HFF-Myc (cell line): ENCODE measurements around the gene TLL2.

ENCODE experiments used
- DNase-seq: peaks from one replicate; pipeline ENCODE4 v3.0.0-alpha.2; 2011; ENCODE audit warnings: low read depth; ENCODE audit errors: extremely low read depth
- H3K4me3 ChIP-seq: replicated peaks from 2 replicates; pipeline ENCODE4 v1.5.1; 2011; ENCODE audit warnings: low read depth, mild to moderate bottlenecking, control low read depth, low read length
- TF ChIP-seq, protein P1 (sequence below): IDR thresholded peaks from 2 replicates; pipeline ENCODE4 v1.5.1; 2012; ENCODE audit warnings: mild to moderate bottlenecking, low read depth, low read length, control low read depth; ENCODE audit errors: missing control alignments

TLL2 gene

DNA sequence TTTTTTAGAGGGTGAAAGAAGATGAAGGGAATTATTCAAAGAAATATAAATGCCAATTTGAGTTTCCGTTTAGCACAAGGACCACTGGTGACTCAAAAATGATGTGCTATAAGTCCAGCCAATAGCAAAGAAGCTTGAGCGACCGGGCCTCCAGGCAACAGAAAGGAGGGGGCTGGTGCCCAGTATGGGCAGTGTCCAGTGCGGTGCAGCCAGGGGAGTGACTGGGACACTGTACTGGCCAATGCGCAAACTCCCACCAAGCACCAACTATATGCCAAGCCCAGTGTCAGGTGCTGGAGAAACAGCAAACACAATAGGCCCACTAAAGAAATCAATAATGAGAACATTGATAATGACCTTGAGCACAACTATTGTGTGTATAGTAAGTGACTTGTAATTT lies 144.8 kb downstream of the TLL2 start:
- no peak for DNase-seq
- TF ChIP-seq, protein P1, sequence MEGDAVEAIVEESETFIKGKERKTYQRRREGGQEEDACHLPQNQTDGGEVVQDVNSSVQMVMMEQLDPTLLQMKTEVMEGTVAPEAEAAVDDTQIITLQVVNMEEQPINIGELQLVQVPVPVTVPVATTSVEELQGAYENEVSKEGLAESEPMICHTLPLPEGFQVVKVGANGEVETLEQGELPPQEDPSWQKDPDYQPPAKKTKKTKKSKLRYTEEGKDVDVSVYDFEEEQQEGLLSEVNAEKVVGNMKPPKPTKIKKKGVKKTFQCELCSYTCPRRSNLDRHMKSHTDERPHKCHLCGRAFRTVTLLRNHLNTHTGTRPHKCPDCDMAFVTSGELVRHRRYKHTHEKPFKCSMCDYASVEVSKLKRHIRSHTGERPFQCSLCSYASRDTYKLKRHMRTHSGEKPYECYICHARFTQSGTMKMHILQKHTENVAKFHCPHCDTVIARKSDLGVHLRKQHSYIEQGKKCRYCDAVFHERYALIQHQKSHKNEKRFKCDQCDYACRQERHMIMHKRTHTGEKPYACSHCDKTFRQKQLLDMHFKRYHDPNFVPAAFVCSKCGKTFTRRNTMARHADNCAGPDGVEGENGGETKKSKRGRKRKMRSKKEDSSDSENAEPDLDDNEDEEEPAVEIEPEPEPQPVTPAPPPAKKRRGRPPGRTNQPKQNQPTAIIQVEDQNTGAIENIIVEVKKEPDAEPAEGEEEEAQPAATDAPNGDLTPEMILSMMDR: no peak
- H3K4me3 ChIP-seq: no peak overlapping the region

DNA sequence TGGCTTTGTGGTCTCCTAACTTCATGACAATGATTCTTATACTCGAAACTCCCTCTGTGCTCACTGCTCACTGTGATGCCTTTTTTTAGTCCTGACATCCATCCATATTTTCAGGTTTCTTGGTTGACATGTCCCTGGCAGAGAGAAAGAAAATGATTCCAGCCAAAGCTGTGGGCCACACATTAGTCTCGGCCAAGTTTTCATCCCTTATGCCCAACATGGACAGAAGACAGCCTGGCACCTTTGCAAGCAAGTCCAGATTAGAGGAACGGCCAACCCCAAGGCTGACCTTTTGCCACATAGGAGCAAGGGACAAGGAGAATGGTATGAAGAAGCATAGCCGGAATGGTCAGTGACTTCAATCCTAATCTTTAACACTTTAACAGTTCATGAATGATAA lies 146.3 kb downstream of the TLL2 start:
- no peak overlapping the region for H3K4me3 ChIP-seq
- no peak for DNase-seq
- TF ChIP-seq, protein P1: no peak

DNA sequence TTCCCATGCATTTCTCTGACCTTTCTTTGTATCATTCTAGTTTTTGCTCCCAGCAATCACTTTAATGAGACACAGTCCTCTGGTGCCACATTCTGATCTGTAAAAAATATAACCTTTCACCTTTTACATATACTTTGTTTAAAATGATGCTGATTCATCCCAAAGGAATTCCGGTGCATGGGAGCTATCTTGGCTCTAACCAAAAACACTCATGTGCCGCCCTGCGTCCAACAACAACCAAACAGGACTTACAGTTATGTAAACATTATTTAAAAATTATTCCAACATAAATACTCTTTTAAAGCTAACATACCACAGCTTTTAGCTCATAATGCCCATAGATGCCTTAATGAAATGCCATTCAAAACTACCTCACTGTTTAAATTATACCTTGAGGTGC lies 147.2 kb downstream of the TLL2 start:
- peak; percentile 62 for DNase-seq
- TF ChIP-seq, protein P1: no peak

DNA sequence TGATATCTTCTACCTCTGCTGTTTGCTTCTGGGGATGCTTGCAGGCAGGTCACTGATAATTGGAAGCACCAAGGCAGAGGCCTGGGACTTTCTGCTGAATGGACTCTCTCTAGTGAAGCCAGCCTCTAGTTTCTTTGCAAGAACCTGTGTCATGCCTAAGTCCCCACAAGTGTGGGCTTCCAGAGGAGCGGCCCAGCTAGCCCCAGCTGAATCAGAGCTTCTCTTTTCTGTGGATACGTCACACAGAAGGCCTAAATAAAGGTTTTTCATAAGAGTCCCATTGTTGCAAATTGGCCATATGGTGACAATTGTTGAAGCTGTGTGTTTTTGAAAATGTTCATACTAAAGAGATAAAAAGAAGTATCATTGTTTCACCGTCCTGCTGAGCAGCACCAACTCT lies 148.2 kb downstream of the TLL2 start:
- H3K4me3 ChIP-seq: no peak overlapping the region
- no peak for DNase-seq
- TF ChIP-seq, protein P1: no peak

More for the DNA sequence above, 147.2 kb downstream of the TLL2 start:
- no peak overlapping the region for H3K4me3 ChIP-seq

DNA sequence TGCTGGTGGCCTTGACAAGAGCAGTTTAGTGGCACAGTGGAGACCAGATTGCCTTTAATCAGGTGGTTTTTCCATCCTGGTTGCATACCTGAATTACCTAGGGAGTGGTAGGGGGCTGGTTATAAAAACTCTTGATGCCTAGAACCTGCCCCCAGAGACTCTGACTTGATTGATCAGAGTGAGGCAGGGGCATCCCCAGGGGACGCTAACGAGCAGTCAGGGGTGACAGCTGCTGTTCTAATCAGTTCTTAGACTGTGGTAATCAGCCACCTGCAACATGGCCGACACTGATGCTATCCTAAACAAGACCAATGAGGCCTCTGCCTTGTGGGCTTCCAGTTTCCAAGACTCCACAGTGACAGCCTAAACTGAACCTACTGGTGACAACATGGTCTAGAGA lies 153.0 kb downstream of the TLL2 start:
- TF ChIP-seq, protein P1: no peak
- DNase-seq: no peak
- H3K4me3 ChIP-seq: no peak overlapping the region

DNA sequence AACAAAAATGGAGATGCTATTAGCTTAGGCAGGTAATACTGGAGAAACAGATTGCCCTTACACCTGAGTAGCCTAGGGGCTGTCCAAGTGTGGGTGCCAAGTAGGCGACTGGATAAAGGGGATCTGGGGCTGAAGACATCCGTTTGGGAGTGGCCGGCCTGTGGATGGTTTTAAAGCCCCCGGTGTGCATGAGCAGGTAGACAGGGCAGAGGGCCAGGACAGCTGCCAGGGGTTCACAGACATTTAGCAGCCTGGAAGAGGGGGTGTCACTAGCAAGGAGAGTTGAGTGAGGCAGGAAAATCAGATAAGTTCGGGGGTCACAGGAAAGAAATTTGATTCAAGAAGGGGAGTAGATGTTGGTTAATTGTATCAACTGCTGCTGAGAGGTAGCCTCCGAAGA lies 153.4 kb downstream of the TLL2 start:
- DNase-seq: no peak
- TF ChIP-seq, protein P1: no peak
- no peak overlapping the region for H3K4me3 ChIP-seq

DNA sequence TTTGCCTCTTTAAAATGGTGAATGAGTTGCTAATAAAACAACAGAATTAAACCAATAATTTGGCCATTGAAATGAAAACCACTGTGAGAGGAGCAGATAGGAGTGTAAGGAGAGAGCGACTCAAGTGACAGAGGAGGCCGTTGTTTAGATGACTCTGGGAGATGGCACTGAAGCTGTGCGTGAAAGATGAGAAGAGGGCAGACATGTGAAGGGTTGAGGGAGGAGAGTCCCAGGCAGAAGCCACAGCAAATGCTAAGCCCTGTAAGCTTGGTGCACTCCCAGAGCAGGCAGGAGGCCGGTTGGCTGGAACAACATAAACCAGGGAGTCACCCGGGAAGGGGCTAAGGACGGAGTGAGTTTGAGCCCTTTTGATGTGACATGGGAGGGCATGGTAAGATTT lies 154.1 kb downstream of the TLL2 start:
- TF ChIP-seq, protein P1: no peak
- no peak for DNase-seq
- no peak overlapping the region for H3K4me3 ChIP-seq
